HG02763 (cell line): ENCODE results near the gene ACSF2.
"Not testable (repeated sequence)": the region's sequence is repeated elsewhere in the genome, so short reads cannot be mapped to it uniquely, and the experiment has no call there.

Experiments used
- ATAC-seq: cut with Tn5 transposase; IDR thresholded peaks from one replicate; pipeline ENCODE4 v1.9.1; 2021; ENCODE audit warnings: mild to moderate bottlenecking, moderate library complexity; ENCODE audit not compliant: unreplicated experiment

Gene ACSF2

DNA sequence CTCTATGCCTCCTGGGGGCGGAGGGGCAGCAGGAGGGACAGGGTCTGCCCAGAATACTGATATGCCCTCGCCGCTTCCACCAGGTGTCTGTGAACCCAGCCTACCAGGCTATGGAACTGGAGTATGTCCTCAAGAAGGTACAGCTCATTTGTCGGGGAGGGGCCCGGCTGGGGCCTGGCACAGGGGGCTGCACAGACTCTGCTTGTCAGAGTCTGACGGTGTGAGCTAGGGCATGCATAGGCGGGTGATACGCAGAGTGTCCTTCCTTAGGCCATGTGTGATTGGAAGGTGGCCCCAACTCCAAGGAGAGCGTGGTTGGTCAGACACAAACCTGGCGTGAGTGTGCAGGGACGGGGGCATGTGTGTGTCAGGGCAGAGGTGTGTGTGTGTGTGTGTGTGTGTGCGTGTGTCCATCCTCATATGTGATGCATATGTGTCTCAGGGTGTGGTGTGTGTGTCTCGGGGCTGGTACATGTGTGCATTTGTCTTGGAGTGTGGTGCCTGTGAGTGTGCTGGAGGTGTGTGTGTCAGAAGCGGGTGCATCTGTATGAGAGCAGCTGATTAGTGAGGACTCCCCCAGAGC lies 35.6 kb downstream of the ACSF2 start:
- no peak for ATAC-seq

DNA sequence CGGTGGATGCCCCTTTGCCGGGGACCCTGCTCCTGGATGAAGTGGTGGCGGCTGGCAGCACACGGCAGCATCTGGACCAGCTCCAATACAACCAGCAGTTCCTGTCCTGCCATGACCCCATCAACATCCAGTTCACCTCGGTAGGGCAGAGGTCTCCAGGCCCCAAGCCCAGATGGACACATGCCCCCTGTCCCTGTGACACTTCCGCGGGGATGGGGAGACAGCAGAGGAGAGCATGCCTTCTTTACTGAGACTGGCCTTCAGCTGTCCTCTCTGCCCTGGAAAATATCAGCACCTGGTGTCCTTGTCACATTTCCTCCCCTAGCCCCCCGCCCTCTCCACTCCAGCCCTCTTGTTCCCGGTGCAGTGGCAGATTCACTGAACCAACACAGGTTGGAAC lies 36.4 kb downstream of the ACSF2 start:
- ATAC-seq: no peak

DNA sequence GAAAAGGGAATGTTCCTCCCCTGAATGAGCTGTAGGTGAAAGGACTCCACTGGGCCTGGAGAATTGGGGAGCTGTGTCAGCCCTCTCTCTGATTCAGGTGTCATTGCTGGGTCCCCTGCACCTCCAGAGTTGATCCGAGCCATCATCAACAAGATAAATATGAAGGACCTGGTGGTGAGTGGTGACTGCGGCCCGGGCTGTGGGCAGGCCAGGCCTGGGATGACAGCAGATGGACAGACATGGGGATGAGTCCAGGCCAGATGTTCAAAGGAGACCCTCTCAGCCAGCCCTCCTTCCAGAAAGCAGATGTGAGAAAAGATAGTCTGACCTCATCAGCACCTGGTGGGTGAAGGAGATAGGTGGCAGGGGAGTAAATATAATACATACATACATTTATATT lies 38.1 kb downstream of the ACSF2 start:
- no peak for ATAC-seq

DNA sequence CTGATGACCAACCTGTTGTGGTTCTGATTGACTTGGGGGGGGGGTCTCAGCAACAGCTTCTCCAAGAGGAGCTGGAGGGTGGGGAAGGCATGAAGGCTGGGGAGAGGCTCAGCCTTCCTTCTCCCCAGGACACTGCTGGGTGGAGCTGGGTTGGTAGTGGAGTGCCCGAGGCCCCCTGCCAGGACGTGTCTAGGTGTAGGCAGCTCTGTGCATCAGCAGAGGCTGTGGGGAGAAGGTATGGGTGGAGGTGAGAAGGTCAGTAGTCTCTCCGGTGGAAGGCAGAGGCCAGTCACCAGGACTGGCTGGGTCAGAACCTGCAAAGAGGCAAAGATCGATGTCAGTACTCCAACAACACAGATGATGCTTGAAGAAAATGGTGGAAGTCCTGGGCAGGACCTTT lies 38.7 kb downstream of the ACSF2 start:
- ATAC-seq: no peak

DNA sequence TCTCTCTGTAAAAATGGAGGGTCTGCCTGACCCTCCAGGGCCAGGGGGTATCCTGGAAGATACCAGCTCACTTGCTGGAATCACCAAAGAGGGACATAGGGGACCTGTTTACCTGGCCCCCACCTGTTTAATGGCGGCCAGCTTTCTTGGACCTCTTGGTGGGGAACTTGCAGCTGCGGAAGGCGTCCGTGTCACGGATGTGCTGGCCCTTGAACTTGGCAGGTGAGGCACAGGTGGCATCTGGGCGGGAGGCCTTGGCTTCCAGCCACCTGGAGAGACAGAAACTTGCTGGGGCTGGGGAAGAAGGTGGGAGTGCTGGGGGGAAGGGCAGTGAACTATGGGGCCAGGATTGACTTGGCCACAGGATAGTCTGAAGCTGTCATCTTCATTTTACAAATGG lies 39.2 kb downstream of the ACSF2 start:
- ATAC-seq: no peak

DNA sequence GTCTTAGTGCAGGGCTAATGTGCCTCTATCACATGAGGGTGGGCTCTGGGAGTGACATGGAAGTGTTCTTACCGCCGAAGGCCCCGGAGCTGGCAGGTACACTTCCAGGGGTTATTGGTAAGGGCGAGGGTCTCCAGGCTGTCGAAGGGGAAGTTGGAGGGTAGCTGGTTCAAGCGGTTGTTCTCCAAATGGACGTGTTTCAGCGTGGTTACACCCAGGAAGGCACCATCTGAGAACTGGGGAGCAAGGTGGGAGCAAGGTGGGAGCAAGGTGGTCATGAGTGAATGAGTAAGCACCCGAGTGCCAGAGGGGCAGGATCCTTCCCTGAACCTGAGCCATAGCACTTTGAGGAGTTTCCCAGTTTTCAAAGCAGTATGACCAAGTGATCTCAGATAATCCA lies 39.6 kb downstream of the ACSF2 start:
- no peak for ATAC-seq

DNA sequence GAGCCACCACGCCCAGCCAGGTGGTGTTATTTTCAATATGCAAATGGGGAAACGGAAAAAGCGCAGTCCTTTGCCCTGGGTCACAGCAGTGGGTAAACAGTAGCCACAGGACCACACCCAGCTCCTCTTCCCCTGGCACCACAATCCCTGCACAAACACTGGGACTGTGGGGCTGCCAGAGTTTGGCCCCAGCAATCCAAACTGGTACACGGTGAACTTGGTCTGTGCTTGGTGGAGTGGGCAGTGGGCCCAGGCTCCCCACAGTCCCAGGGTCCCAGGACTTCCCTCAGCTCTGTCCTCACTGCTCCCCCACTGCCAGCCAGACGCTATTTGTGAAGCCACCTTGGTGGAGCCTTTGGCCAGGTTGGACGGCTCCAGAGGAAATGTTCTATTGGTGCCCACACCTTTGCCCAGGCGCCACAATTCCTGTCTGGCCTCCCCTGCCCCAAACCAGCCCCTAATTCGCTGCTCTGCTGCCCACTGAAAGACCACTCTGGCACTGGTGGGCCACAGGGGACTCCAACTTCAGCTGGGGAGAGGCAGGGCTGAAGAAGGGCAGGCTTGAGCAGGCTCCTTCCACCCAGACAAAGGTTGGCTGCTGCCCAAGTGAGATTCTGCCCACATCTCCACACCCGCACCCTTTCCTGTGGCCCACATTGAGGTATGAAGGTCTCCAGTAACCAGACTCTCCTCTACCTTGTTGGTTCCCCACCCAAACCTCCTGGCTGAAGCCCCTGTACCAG lies 40.5 kb downstream of the ACSF2 start:
- ATAC-seq: no peak

DNA sequence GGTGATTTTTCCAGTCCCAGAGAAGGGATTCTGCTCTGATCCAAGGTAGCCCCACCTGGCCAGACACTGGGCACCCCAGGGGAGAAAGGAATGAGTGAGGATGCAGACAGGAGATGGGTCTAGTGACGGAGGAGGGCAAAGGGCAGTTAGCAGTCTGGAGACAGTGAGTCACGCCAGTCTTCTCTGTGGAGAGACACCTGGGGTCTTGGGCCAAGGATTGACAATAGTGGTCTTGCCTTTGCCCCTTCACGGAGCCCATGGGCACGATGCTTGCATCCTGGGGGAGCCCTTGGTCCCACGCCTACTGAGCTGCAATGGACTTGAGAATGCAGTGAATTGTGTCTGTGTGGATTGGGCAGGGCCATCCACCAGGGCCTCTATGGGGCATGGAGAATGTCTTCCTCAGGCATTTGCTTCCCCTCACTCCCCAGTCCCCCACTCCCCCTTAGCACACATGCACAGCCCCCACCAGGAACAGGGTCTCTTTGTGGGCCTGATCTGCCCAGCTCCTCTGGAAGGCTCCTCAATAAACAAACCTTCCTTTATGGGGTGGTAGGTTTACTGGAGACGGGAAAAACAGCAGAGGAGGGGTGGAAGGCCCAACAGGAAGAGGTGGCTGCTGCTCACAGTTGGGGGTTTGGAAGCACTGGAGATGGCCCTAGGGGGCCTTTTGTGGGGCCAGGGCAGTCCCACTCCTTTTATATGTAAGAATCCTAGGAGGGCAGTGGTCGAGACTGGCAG lies 41.3 kb downstream of the ACSF2 start:
- ATAC-seq: no peak

DNA sequence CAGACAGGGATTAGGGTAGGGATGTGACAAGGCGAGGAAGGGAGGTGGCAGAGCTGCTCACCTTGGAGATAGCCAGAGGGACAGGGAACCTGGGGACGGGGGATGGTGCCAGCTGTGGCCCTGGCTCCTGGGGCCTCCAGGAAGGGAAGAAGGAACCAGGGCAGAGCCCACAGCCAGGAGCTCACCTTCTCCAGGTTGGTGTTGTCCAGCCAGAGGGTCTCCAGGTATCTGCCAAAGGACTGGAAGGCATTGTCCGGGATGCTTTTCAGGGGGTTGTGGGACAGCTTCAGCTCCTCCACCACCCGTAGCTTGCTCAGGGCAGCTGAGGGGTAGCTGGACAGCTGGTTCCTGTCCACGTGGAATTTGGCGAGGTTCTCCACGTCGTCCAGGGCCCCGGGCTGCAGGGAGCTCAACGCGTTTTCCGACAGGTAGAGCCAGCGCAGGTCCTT lies 41.9 kb downstream of the ACSF2 start:
- ATAC-seq: no peak

DNA sequence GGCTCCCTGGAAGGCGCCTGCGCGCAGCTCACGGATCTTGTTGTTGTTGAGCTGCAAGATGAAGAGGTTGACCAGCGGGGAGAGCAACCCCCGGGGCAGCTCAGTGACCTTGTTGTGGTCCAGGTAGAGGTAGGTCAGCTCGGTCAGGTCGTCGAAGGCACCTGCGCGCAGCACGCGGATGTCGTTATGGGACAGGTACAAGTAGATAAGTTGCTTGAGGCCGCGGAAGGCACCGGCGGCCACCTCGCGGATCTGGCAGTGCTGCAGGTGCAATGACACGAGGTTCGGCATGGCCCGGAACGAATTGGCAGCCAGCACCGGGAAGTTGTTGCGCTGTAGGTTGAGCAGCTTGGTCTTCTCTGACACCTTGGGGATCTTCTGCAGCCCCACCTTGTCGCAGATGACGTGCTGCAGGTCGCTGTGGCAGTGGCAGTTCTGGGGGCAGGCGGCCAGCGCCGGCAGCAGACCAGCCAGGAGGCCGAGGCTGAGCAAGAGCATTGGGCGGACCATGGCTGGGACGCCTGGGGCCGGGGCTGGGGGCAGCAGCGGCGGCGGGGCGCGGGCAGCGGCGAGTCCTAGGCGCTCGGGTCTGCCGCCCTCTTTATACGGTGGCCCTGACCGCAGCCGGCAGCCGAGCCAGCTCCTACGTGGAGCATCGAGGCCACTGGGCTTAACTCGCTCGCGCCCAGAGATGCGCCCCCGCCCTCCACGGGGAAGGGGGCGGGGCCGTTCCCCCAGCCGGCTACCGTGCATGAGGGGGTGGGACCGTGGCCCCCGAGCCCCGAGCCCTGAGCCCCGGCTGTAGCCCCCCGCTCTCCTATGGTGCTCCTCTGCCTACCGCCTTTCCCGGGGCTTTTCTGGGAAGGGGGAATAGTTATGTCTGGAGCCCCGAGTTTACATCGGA lies 42.5 kb downstream of the ACSF2 start, which contains the start of gene CHAD:
Gene CHAD (minus strand): TSS at position 577 of the 904 bp plus-strand sequence. CDS start 67 bp downstream, at position 510.
- ATAC-seq: no peak

DNA sequence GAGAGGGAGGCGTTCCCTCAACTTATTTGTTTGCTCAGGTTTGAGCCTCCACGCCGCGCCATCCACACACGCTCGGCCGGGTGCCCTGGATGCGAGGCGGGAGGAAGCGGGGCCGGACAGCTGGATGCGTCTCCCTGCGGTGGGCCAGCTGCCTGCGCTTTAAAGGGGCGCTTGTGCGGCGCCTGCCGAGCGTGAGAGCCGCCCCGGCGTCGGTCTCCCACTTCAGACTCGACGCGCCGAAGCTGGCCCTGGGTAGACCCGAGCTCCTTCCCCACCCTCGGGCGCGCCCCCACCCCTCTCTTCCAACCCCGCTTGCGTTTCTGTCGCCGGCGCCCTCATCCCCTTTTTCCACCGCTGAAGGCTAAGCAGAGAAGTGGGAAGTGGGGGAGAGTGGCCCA lies 43.2 kb downstream of the ACSF2 start:
- no peak for ATAC-seq

DNA sequence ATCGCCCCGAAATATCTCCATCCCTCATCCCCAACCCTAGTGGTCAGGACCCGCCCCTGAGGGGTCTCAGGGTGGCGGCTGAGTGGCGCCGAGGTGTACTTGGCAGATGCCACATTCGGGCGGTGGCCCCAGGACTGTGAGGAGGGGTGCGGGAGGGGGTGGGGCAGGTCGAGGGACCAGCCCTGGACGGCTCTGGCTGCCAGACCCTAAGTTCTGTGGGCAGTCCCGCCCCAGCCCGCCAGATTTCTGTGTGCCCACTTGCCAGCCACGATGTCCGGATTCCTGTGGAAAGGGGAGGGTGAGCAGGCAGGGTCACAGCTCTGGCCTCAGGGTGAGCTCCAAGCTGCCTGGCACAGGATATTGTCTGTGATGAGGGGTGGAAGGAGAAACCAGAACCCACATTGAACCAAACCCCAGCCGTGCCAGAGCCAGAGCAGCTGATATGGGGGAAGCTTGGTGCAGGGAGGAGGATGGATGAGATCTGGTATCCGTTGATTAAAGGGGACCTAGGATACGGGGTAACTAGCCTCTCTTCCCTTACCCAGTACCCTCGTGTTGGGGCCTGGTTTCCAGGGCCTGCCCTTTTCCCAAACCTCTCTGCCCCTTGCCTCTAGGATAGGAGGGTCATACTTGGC lies 43.8 kb downstream of the ACSF2 start:
- ATAC-seq: no peak

DNA sequence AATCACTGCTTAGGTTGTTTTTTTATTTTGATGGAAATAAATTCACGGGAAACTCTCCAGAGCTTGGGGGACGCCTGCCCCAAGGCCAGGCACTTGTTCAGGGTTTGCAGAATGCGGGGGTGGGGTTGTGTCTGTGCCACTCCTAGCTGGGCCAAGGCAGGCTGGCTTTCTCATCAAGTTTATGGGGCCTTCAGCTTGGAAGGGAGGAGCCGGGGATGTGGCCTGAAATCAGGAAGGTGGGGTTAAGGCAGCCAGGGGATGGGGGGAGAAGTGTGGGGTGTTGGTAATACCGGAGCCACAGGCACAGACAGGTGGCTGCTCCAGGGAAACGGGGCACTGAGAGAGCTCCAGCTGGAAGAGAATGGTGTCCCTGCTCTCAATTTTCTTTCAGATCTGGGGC lies 44.4 kb downstream of the ACSF2 start:
- no peak for ATAC-seq

DNA sequence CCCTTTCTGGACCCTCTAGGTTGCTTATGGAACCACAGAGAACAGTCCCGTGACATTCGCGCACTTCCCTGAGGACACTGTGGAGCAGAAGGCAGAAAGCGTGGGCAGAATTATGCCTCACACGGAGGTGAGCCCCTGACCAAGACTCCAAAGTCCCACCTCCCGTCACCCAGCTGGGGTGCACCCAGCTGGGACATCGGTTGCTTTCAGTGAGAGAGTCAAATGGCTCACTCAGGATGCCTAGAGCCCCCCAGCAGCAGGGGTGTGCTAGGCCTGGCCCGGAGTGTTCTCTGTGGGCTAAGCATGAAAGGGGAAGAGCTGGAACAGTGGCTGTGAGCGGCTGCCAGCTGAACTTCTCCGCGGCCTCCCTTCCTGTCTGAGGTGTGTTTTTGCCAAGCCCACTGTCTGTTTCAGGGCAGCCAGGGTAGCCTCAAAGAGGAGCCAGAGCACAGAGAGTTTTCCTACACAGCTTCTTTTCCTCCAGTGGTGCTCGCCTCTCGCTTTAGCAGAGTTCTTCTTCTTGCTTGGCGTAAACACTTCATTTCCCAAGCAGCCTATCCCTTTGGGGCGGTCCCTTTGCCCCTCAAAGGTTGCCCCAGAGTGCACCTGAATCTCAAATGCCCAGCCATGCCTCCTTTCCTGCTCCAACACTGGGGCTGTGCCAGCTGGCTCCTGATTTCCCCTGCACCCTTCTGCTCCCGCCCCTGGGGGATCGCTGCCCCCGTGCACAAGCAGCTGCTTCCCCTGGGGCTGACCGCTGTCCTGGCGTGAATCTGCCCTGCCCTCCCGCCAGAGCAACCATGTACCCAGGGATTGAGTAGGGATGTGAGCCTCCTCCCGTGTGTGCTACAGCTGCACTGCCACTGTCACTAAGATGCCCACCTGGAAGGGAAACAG lies 45.2 kb downstream of the ACSF2 start:
- no peak for ATAC-seq

DNA sequence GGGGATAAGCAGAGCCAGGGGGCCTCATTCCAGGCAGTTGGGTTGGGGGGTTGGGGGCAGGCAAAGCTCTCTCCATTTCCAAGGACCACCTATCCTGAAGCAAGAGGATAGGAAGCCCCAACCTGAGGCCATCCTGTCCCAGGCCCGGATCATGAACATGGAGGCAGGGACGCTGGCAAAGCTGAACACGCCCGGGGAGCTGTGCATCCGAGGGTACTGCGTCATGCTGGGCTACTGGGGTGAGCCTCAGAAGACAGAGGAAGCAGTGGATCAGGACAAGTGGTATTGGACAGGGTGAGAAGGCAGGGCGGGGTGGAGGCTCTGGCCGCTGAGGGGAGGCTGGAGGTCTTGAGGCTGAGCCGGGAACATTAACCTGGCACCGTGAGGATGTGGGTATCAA lies 46.3 kb downstream of the ACSF2 start:
- no peak for ATAC-seq

DNA sequence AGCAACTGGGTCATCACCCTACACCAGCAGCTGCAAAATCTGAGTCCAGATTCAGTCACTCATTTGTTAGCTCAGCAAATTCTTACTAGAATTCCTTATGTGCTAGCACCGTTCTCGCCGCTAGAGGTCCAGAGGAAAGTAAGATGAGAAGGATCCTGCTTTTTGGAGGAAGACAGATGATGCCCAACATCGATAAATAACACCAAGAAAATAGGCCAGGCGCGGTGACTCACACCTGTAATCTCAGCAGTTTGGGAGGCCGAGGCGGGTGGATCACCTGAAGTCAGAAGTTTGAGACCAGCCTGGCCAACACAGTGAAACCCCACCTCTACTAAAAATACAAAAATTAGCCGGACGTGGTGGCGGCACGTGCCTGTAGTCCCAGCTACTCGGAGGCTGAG lies 46.7 kb downstream of the ACSF2 start:
- not testable (repeated sequence) for ATAC-seq

DNA sequence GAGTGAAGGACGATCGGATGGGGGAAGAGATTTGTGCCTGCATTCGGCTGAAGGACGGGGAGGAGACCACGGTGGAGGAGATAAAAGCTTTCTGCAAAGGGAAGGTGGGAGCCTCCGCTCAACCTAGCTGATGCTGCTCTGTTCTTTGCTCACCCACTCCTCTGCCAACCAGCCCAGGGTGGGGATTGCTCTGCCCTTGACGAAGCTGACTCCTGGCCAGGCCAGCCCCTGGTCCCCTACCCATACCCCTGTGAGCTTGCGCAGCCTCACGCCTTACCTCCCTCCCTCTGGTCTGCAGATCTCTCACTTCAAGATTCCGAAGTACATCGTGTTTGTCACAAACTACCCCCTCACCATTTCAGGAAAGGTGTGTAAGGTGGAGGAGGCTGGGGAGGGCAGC lies 47.9 kb downstream of the ACSF2 start:
- ATAC-seq: no peak

DNA sequence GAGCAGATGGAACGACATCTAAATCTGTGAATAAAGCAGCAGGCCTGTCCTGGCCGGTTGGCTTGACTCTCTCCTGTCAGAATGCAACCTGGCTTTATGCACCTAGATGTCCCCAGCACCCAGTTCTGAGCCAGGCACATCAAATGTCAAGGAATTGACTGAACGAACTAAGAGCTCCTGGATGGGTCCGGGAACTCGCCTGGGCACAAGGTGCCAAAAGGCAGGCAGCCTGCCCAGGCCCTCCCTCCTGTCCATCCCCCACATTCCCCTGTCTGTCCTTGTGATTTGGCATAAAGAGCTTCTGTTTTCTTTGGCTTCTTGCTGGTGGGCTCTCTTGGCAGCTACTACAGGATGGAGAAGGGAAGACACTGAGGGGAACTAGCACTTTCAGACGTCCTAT lies 48.5 kb downstream of the ACSF2 start:
- ATAC-seq: no peak

DNA sequence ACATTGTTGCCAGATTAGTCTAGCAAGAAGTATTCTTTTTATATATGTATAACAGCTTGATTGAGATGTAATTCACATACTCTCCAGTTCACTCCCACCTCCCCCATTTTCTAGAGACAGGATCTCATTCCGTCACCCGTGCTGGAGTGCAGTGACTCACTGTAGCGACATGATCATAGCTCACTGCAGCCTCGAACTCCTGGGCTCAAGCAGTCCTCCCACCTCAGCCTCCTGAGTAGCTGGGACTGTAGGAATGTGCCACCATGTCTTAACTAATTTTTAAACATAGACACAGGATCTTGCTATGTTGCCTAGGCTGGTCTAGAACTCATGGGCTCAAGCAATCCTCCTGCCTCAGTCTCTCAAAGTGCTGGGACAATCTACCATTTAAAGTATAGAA lies 49.3 kb downstream of the ACSF2 start:
- no peak for ATAC-seq
